ENCODE measurements around the gene RPL35A.

- no peak for TF ChIP-seq BACH2 (CRISPR knock-in tag; IDR thresholded peaks at IDR 0.05; ENCODE audit: borderline replicate concordance)
- no peak for TF ChIP-seq ZFP30 (CRISPR knock-in tag; IDR thresholded peaks at IDR 0.05)
- TF ChIP-seq PATZ1 (CRISPR knock-in tag; IDR thresholded peaks at IDR 0.05; ENCODE audit: borderline replicate concordance): no peak
- TF ChIP-seq PPARA (CRISPR knock-in tag; IDR thresholded peaks at IDR 0.05; ENCODE audit: borderline replicate concordance): no peak
- no peak for TF ChIP-seq ZNF565 (CRISPR knock-in tag; conservative IDR thresholded peaks at IDR 0.05; ENCODE audit: low read depth)
- no peak for TF ChIP-seq OSR1 (CRISPR knock-in tag; IDR thresholded peaks at IDR 0.05)
- TF ChIP-seq ARNTL (CRISPR knock-in tag; IDR thresholded peaks at IDR 0.05; ENCODE audit: borderline replicate concordance, low read depth): no peak
- no peak for TF ChIP-seq SNAI2 (CRISPR knock-in tag; IDR thresholded peaks at IDR 0.05)
- no peak for TF ChIP-seq TCF4 (CRISPR knock-in tag; IDR thresholded peaks at IDR 0.05; ENCODE audit: borderline replicate concordance)
- no peak for TF ChIP-seq CSDC2 (CRISPR knock-in tag; IDR thresholded peaks at IDR 0.05)
- TF ChIP-seq TSHZ2 (CRISPR knock-in tag; IDR thresholded peaks at IDR 0.05): no peak
Measured at GRCh38 chr3:197957790-197958133, 7.8 kb downstream of the RPL35A start.

Measured in SK-N-SH treated with all-trans-retinoic acid at 6 μM for 48 hours (cell line).